Jurkat, Clone E6-1 (cell line): ENCODE results near the gene SYNE3.
"Not testable (repeated sequence)": the region's sequence is repeated elsewhere in the genome, so short reads cannot be mapped to it uniquely, and the experiment has no call there.

ENCODE experiments used
- DNase-seq: peaks from one replicate; pipeline ENCODE4 v3.0.0-alpha.2; 2011; ENCODE audit warnings: low read depth, low spot score
- H3K4me3 ChIP-seq: 2 replicates; pipeline ENCODE4 v1.5.1; 2011; ENCODE audit warnings: mild to moderate bottlenecking, low read length, control low read depth, moderate library complexity

Gene SYNE3

GRCh38 chr14:95511687-95512086 lies 4.8 kb downstream of the SYNE3 start:
- no peak for DNase-seq

GRCh38 chr14:95510804-95511203 lies 5.6 kb downstream of the SYNE3 start:
- DNase-seq, result no peak
- no peak overlapping the region for H3K4me3 ChIP-seq

More at GRCh38 chr14:95511687-95512086, 4.8 kb downstream of the SYNE3 start:
- H3K4me3 ChIP-seq, result no peak overlapping the region

DNA sequence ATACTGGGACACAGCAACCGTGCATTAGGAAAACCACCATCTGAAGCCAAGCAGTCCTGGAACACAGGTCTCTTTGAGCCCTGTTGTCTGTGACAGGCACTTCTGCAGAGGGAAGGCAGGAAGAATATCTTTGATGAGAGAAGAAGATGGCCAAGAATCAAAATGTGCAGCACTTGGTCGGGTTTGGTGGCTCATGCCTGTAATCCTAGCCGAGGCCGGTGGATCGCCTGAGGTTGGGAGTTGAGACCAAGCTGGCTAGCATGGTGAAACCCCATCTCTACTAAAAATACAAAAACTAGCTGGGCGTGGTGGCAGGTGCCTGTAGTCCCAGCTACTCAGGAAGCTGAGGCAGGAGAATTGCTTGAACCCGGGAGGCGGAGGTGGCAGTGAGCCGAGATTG lies 6.1 kb downstream of the SYNE3 start:
- H3K4me3 ChIP-seq, DNase-seq: not testable (repeated sequence)

GRCh38 chr14:95509495-95509894 lies 7.0 kb downstream of the SYNE3 start:
- no peak overlapping the region for H3K4me3 ChIP-seq
- no peak for DNase-seq

DNA sequence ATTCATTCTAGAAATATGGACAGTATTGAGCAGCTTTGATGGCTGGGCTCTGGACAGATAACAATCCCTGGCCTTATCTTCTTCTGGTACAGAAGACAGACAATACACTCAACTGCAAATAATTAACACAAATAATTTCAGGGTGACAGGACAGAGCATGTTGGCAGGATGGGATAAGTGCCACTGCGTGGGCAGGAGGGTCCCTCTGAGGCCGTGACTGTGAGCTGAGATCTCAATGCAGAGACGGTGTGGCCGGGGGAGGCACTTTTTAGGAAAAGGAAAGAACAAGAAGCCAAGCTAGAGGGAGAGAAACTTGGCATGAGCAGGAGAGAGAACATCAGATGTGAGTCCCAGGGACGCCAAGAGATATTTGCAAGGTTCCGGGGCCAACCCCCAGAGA lies 8.1 kb downstream of the SYNE3 start:
- H3K4me3 ChIP-seq, result no peak overlapping the region
- DNase-seq, result no peak

DNA sequence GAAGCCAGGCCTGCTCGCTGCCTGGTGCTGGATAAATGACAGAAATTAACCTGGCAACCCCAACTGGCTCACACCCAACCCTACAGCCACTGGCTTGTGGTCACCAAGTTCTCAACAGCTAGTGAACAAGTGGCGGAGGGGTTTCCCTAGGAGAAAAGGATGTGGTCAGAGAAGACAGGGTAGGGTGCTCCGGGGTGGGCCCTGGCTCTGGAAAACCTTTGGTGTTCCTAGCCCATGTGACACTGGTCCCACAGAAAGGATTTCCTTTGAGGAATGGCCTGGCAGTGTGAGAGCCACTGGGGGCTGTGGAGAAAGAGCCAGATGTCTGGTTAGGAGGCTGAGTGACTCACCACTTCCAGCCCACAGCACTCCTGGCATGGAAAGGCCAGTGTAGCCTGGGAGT lies 8.7 kb downstream of the SYNE3 start:
- no peak overlapping the region for H3K4me3 ChIP-seq
- no peak for DNase-seq

- no peak overlapping the region for H3K4me3 ChIP-seq
- DNase-seq, result no peak
Observed at GRCh38 chr14:95507174-95507573, 9.3 kb downstream of the SYNE3 start.

- no peak overlapping the region for H3K4me3 ChIP-seq
- no peak for DNase-seq
Observed at GRCh38 chr14:95505030-95505589, 11.3 kb downstream of the SYNE3 start.

DNA sequence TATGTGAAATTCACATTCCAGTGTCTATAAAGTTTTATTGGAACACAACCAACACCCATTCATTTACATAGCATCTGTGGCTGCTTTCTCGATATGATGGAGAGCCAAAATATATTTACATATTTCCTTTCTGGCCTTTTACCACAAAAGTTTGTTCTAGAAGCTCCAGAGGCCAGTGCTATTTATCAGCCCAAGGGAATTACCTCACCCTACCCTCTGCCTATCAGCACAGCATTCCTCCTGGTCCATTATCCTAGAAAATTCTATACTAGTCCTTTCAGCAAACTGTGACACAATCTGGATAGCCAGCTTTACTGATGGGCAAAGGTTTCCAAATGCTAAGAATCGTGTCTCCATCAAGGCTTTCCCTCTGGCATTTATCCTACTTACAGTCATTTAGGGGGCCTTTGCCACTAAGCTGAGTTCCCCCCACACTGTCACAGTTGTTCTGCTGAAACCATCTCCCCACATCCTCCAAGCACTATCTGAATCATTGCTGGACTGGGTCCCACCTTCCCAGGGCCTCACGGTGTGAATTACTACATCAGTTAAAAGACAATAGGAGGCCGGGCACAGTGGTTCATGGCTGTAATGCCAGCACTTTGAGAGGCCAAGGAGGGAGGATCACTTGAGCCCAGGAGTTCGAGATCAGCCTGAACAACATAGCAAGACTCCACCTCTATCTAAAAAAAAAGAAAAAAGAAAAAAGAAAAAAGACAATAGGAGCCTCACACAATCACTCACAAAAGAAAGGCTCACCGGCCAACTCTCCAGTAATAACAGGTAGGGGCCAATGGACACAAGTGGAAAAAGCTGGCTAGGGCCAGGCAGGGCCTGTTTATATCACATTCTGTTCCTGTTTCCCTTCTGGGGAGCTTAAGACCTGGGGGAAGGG lies 12.1 kb downstream of the SYNE3 start:
- H3K4me3 ChIP-seq, result no peak overlapping the region
- no peak for DNase-seq

- no peak overlapping the region for H3K4me3 ChIP-seq
- DNase-seq, result no peak
Observed at GRCh38 chr14:95503365-95504134, 12.9 kb downstream of the SYNE3 start.

DNA sequence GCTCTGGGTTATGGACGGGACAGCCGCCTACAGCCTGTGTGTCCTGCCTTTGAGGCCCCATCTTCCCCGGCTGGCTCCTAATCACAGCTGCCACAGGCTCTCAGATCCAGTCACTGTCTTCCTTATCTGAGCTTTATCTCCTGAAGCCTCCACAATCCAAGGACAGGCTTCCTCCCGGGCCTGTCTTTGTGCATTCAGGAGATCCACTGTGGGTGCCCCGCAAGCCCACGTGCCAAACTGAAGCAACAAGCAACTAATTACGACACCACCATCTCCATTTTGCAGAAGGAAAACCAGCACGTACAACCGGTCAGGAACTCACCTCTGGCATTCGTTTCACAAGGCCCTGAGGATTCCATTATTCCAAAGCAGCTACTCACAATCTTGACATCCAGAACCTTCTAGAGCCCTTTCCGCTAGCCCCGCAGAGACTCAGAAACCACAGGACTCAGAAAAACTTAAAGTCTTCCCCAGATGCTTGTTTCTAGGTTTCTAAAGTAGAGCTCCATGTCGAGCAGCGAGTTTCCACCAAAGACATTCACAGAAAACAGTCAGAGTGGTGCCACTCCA lies 14.0 kb downstream of the SYNE3 start:
- DNase-seq, result no peak
- H3K4me3 ChIP-seq, result no peak overlapping the region

DNA sequence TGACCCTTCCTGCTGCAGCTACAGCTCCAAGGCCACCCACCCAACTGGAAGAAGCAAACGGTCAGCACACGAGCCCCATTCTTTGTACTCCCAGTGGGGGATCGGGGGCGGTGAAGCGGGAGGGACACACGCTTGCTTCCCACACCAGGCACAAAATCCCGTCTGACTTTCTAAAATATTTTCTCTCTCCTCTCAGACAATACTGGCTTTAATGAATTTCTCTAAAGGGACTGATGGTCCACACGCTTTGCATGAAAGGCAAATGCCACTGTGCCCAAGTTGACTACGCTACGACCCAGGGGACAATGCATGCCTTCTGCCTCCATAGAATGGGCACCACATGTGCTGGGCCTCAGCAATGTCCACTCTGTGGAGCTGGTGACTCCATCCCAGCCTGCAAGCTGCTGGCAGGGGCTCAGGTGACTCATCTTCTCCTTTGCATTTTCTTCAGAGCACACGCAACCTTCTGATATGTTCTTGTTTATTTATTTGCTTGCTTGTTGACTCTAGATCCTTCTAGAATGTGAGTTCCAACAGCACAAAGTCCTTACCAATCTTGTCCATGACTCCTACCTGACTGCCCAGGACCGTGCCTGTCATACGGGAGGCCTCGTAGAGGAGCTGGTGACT lies 15.6 kb downstream of the SYNE3 start:
- DNase-seq, result no peak
- H3K4me3 ChIP-seq, result no peak overlapping the region

DNA sequence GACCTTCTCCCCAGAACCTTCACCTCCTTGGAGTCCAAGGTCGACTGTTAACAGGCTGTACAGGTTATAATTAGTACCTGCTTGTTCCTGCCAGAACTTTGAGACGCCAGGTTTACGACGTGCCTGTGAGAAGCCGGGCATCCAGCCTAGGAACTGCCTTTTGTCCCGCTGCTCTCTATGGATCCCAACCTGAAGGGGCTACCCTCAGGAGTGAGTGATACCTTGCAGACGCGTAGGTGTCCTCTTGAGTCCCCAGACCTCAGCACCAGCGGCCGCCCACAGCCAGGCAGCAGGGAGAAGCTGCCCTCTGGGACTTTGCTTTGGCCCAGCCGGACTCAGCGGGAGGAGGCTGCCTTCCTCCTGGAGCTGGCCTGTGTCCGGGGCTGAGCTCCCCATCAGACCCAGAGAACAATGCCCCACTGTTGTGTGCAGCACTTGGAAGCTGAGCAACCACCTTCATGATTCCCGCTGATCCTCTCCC lies 16.2 kb downstream of the SYNE3 start:
- H3K4me3 ChIP-seq, result no peak overlapping the region
- DNase-seq, result no peak

DNA sequence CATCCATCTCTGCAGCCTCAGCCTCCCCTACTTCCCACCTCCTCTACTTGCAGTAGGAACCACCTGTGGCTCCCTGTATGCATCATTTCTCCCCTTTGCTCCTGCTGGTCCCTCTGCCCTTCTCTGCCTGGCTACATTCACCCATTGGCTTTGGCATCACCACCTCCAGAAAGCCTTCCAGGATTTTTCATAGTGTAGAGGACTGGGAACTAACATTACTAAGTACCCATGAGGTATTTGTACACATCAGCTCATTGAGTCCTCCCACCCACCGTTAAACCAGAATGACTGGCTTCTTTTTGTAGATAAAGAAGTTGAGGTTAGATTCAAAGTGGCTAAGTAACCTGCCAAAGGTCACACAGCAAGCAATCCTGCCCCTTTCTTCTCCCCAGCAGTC lies 17.1 kb downstream of the SYNE3 start:
- DNase-seq, result no peak

GRCh38 chr14:95498622-95499353 lies 17.7 kb downstream of the SYNE3 start:
- no peak overlapping the region for H3K4me3 ChIP-seq
- no peak for DNase-seq

More for the DNA sequence above, 17.1 kb downstream of the SYNE3 start:
- no peak overlapping the region for H3K4me3 ChIP-seq

- DNase-seq, result no peak
- no peak overlapping the region for H3K4me3 ChIP-seq
Observed at GRCh38 chr14:95497561-95498011, 18.9 kb downstream of the SYNE3 start.

DNA sequence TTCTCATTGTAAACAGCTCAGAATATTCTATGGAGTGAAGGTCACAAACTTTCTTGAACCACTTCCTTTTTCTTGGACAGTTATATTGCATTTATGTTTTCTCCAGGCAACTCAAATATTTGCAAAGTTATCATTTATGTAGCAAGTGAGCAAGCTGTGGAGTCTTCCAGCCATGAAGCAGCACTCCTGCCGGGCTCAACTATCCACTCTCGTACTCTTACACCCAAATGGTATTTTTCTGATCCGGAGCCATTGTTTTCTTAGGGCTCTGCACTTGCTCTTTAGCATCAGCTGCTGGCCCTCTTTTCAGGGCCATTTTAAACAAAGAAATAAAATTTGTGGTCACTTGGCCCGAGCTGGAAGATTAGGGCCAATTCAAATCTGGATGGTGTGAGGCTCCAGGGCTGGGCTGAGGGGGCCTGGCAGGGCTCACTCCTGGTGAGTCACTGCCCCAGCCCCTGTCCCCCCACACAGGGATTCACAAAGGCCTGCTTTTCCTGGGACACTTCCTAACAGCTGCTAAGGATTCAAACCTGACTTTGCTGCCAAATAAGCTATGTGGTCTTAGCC lies 19.7 kb downstream of the SYNE3 start:
- no peak overlapping the region for H3K4me3 ChIP-seq
- DNase-seq, result no peak

DNA sequence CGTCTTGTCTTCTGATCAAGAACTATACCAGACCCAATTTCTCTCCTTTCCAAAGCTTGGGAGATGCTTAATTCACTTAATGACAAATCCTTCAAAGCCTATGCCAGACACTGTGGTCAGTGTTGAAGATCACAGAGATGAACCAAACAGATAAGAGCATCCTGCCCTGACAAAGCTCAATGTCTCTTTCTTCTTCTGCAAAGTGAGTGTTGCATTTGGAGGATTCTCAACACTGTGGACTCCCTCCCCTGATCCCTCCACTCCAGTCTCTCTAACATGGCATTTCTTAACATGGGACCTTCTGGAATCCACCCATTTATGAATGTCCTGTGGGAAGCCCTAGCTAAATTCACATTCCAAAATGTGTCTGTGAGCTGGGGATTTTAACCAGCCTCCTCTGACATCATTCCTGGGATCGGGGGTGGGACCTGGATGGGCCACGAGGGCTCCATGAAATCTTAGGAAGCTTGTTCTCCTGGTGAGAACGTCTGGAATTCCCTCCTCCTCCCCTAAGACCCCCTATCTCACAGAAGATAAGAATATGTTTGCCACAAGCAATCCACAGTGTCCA lies 20.3 kb downstream of the SYNE3 start:
- no peak for DNase-seq
- no peak overlapping the region for H3K4me3 ChIP-seq
